ENCODE results near the gene MAML2. TPM values are rescaled to one million over a fixed set of nuclear protein-coding genes. Genes with fewer than 3 reads are reported as not detected.

The MAML2 gene
- total and polyA plus RNA-seq, 4 donors, result 3.8 to 41.8 (median 13.7) TPM

DNA sequence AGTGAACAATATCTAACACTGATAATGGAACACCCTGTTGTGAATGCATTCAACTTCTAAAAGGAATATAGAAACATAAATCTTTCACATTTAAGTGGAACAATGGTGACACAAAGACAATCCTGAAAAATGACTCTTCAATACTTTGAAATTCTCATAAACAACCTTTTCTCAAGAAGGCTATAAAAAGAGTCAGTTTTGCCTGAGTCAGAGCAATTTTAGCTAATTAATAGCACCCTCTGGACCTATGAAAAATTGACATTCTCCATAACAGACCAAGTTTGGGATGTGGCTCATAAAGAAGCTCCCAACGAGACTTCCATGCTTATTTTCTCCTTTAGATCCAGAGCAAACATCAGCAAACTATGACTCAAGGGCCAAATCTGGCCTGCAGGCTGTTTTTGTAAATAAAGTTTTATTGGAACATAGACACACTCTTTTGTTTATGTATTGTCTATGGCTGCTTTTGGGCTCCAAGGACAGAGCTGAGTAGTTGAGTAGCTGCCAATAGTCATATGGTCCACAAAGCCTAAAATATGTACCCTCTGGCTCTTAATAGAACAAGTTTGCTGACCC lies 108.0 kb downstream of the MAML2 start:
- Histone ChIP-seq H3K4me3 (no peak overlapping the region), H3K9ac (ENCODE audit: insufficient read depth in 1 of 2, low read length in 2 of 2) (no peak overlapping the region), H3K27me3 (ENCODE audit: control insufficient read depth in 3 of 3, insufficient read depth in 3 of 3, low read length in 2 of 3) (no peaks in the 10 kb centered on the region), H3K9me3 (ENCODE audit: control insufficient read depth in 4 of 4, insufficient read depth in 3 of 4, low read length in 3 of 4) (no peaks in the 10 kb centered on the region), H3K27ac (ENCODE audit: low read depth in 1 of 2, low read length in 1 of 2) (no peak overlapping the region), H3K36me3 (ENCODE audit: control insufficient read depth in 4 of 4, insufficient read depth in 4 of 4, low read length in 4 of 4) (no peaks in the 10 kb centered on the region), H3K4me1 (ENCODE audit: control insufficient read depth in 5 of 5, insufficient read depth in 5 of 5, low read length in 5 of 5) (peaks cover 2 to 39% (median 22%) of the 10 kb centered on the region in 5 donors)
- DNase-seq, result peak in 1 of 3 donors; percentile 15
- no peak for ATAC-seq (ENCODE audit: insufficient read depth, low FRiP score)
- 94 to 95% methylated on average over 1 of the region's 1 CpG for WGBS, 2 donors
- TF ChIP-seq, protein P1, sequence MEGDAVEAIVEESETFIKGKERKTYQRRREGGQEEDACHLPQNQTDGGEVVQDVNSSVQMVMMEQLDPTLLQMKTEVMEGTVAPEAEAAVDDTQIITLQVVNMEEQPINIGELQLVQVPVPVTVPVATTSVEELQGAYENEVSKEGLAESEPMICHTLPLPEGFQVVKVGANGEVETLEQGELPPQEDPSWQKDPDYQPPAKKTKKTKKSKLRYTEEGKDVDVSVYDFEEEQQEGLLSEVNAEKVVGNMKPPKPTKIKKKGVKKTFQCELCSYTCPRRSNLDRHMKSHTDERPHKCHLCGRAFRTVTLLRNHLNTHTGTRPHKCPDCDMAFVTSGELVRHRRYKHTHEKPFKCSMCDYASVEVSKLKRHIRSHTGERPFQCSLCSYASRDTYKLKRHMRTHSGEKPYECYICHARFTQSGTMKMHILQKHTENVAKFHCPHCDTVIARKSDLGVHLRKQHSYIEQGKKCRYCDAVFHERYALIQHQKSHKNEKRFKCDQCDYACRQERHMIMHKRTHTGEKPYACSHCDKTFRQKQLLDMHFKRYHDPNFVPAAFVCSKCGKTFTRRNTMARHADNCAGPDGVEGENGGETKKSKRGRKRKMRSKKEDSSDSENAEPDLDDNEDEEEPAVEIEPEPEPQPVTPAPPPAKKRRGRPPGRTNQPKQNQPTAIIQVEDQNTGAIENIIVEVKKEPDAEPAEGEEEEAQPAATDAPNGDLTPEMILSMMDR (IDR thresholded peaks at IDR 0.05; ENCODE audit: control extremely low read depth, extremely low read depth), result no peak

- no peak for ATAC-seq (ENCODE audit: insufficient read depth, low FRiP score)
- Histone ChIP-seq H3K9me3 (ENCODE audit: control insufficient read depth in 4 of 4, insufficient read depth in 3 of 4, low read length in 3 of 4) (no peaks in the 10 kb centered on the region), H3K27me3 (ENCODE audit: control insufficient read depth in 3 of 3, insufficient read depth in 3 of 3, low read length in 2 of 3) (no peaks in the 10 kb centered on the region), H3K36me3 (ENCODE audit: control insufficient read depth in 4 of 4, insufficient read depth in 4 of 4, low read length in 4 of 4) (no peaks in the 10 kb centered on the region), H3K27ac (ENCODE audit: low read depth in 1 of 2, low read length in 1 of 2) (no peak overlapping the region), H3K9ac (ENCODE audit: insufficient read depth in 1 of 2, low read length in 2 of 2) (no peak overlapping the region), H3K4me1 (ENCODE audit: control insufficient read depth in 5 of 5, insufficient read depth in 5 of 5, low read length in 5 of 5) (peaks cover 9 to 40% (median 9%) of the 10 kb centered on the region in 5 donors), H3K4me3 (no peak overlapping the region)
- TF ChIP-seq, protein P1 (IDR thresholded peaks at IDR 0.05; ENCODE audit: control extremely low read depth, extremely low read depth), result no peak
- peak in 2 of 3 donors; percentile 80 to 89 for DNase-seq
- WGBS, 2 donors, result 83 to 85% methylated on average over 6 of the region's 6 CpGs
Measured at GRCh38 chr11:96232132-96232531, 110.9 kb downstream of the MAML2 start.

DNA sequence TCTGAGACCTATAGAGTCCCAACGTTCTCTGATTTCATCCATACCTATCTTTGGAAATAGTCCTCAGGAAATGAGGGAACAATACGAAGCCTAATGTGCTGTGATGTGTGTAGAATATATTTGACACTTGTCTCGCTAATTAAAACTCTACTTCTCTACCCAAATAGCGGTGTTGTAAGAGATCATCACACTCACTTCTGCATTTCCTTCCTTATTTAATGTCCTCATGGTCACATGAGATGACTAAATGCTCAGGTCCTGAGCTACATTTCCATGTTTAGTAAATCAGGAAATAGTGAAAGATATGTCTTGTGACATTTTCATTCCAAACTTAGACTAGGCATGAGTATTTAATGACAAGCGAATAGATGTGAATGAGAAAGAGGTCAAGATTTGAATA lies 112.3 kb downstream of the MAML2 start:
- Histone ChIP-seq H3K4me1 (ENCODE audit: control insufficient read depth in 5 of 5, insufficient read depth in 5 of 5, low read length in 5 of 5) (peaks cover 6 to 35% (median 9%) of the 10 kb centered on the region in 5 donors), H3K27ac (ENCODE audit: low read depth in 1 of 2, low read length in 1 of 2) (no peak overlapping the region), H3K4me3 (no peak overlapping the region), H3K9me3 (ENCODE audit: control insufficient read depth in 4 of 4, insufficient read depth in 3 of 4, low read length in 3 of 4) (no peaks in the 10 kb centered on the region), H3K36me3 (ENCODE audit: control insufficient read depth in 4 of 4, insufficient read depth in 4 of 4, low read length in 4 of 4) (no peaks in the 10 kb centered on the region), H3K9ac (ENCODE audit: insufficient read depth in 1 of 2, low read length in 2 of 2) (no peak overlapping the region), H3K27me3 (ENCODE audit: control insufficient read depth in 3 of 3, insufficient read depth in 3 of 3, low read length in 2 of 3) (no peaks in the 10 kb centered on the region)
- WGBS, 2 donors, result 40 to 63% methylated on average over 5 of the region's 5 CpGs
- TF ChIP-seq, protein P1 (IDR thresholded peaks at IDR 0.05; ENCODE audit: control extremely low read depth, extremely low read depth), result no peak
- ATAC-seq (ENCODE audit: insufficient read depth, low FRiP score), result peak; percentile 30
- peak in 1 of 3 donors; percentile 47 for DNase-seq
